Hepatocyte (in vitro differentiated cells): ENCODE results near the gene DOCK4.

Experiments
- EZH2 ChIP-seq: fragments of 200-600 bp; sonication (generic); IDR thresholded peaks from 2 replicates; pipeline ENCODE4 v1.6.1; 2016; ENCODE audit warnings: antibody characterized with exemption, mild to moderate bottlenecking, borderline replicate concordance
- EZH2phosphoT487 ChIP-seq: fragments of 200-600 bp; sonication (generic); IDR thresholded peaks from one replicate; pipeline ENCODE4 v1.6.1; 2018; ENCODE audit warnings: antibody characterized with exemption, mild to moderate bottlenecking, low read depth, moderate library complexity; ENCODE audit not compliant: unreplicated experiment, severe bottlenecking
- TF ChIP-seq, protein P1 (sequence below): fragments of 200-600 bp; sonication (generic); IDR thresholded peaks from 2 replicates; pipeline ENCODE4 v1.5.1; 2016; ENCODE audit warnings: antibody characterized with exemption, mild to moderate bottlenecking; ENCODE audit not compliant: poor library complexity

DNA sequence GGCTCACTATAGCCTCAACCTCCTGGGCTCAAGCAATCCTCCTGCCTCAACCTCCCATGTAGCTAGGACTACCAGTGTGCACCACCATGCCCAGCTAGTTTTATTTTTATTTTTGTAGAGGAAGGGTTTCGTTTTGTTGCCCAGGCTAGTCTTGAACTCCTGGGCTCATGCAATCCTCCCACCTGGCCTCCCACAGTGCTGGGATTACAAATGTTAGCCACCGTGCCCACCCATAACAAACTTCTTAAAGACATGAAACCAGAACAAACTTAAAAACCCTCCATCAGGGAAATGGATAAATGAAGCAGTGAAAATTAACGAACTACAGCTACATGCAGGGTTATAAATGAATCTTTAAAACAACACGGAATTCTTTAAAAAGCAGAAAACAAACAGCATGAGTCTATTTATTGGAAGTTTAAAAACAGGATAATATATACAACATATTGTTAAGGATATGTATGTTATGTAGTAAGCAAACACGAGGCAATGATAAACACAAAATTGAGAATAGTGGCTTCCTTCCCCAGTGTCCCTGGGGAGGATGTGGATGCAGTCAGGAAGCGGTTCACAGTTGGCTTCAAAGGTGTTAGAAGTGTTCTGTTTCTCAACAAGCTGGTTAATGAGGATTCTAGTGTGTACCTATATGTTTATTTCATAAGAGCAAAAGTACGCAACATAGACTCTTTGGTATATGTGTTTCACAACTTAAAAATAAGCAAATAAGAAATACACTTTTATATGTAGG is 515.7 kb downstream of the DOCK4 start:
- TF ChIP-seq EZH2phosphoT487 (no peak), EZH2 (no peak)
- TF ChIP-seq, protein P1, sequence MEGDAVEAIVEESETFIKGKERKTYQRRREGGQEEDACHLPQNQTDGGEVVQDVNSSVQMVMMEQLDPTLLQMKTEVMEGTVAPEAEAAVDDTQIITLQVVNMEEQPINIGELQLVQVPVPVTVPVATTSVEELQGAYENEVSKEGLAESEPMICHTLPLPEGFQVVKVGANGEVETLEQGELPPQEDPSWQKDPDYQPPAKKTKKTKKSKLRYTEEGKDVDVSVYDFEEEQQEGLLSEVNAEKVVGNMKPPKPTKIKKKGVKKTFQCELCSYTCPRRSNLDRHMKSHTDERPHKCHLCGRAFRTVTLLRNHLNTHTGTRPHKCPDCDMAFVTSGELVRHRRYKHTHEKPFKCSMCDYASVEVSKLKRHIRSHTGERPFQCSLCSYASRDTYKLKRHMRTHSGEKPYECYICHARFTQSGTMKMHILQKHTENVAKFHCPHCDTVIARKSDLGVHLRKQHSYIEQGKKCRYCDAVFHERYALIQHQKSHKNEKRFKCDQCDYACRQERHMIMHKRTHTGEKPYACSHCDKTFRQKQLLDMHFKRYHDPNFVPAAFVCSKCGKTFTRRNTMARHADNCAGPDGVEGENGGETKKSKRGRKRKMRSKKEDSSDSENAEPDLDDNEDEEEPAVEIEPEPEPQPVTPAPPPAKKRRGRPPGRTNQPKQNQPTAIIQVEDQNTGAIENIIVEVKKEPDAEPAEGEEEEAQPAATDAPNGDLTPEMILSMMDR = no peak
